HepG2 (cell line): ENCODE data around the gene YWHAQ. TPM values are rescaled to one million over a fixed set of nuclear protein-coding genes. Genes with fewer than 3 reads are reported as not detected.
A peak's percentile ranks its signal among the peaks of the same experiment; 100 is the strongest.

Experiments used
- HMGXB3 ChIP-seq: sonication (generic); formaldehyde crosslinking; IDR thresholded peaks from 2 replicates; pipeline ENCODE4 v1.4.0; 2020; ENCODE audit warnings: missing genetic modification reagents, borderline replicate concordance
- PHB2 ChIP-seq: fragments of 450-650 bp; IDR thresholded peaks from 2 replicates; pipeline ENCODE4 v1.6.1; 2018; ENCODE audit not compliant: partially characterized antibody
- PREB ChIP-seq: sonication (generic); formaldehyde crosslinking; IDR thresholded peaks from 2 replicates; pipeline ENCODE4 v1.4.0; 2020; ENCODE audit warnings: missing genetic modification reagents
- RBAK ChIP-seq: sonication (generic); formaldehyde crosslinking; IDR thresholded peaks from 2 replicates; pipeline ENCODE4 v1.5.1; 2020; ENCODE audit warnings: mild to moderate bottlenecking, missing genetic modification reagents
- RBFOX2 ChIP-seq: fragments of 200-400 bp; formaldehyde crosslinking; IDR thresholded peaks from 2 replicates; pipeline ENCODE4 v1.6.1; 2017; ENCODE audit warnings: low read depth, mild to moderate bottlenecking, low read length
- ZFP62 ChIP-seq: sonication (generic); formaldehyde crosslinking; IDR thresholded peaks from 2 replicates; pipeline ENCODE4 v1.4.0; 2020; ENCODE audit warnings: missing genetic modification reagents
- ZHX2 ChIP-seq, 2 experiments: sonication (generic) in 1 of 2; formaldehyde crosslinking in 1 of 2; IDR thresholded peaks; 2 replicates each; pipeline versions ENCODE4 v1.6.1 to v1.9.0; 2014 to 2022; ENCODE audit warnings: antibody characterized with exemption in 1 of 2, borderline replicate concordance in 1 of 2, inconsistent platforms in 1 of 2, low read depth in 1 of 2, missing genetic modification reagents in 1 of 2
- ZNF33A ChIP-seq: sonication (generic); formaldehyde crosslinking; IDR thresholded peaks from 2 replicates; pipeline ENCODE4 v1.5.1; 2020; ENCODE audit warnings: missing genetic modification reagents, mild to moderate bottlenecking, moderate library complexity, borderline replicate concordance
- ZNF354B ChIP-seq: sonication (generic); formaldehyde crosslinking; IDR thresholded peaks from 2 replicates; pipeline ENCODE4 v1.8.0; 2022; ENCODE audit warnings: mild to moderate bottlenecking, missing genetic modification reagents
- ZNF619 ChIP-seq: sonication (generic); formaldehyde crosslinking; IDR thresholded peaks from 2 replicates; pipeline ENCODE4 v1.4.0; 2020; ENCODE audit warnings: mild to moderate bottlenecking, missing genetic modification reagents
- ZNF788 ChIP-seq: sonication (generic); formaldehyde crosslinking; IDR thresholded peaks from 2 replicates; pipeline ENCODE4 v1.5.0; 2020; ENCODE audit warnings: mild to moderate bottlenecking, missing genetic modification reagents, borderline replicate concordance
- polyA plus RNA-seq, 8 experiments: library from polyadenylated mRNA; depleted of rRNA in 3 of 8; stranded (reverse) in 7 of 8; unstranded in 1 of 8; fragments of >200 nt; fragmentation: Illumina TruSeq in 4 of 8; extraction: Trizol in 4 of 8; gene quantifications; 2 replicates each; pipeline versions ENCODE4 v1.2.1 to v1.2.3, GENCODE V29; 2011 to 2016; ENCODE audit warnings: low read depth in 4 of 8, missing spikeins in 1 of 8, mixed read lengths in 1 of 8; ENCODE audit not compliant: insufficient read depth in 1 of 8
- total RNA-seq, 5 experiments: library from RNA; depleted of rRNA; stranded (reverse); fragments of >200 nt; fragmentation: Illumina TruSeq; extraction: Trizol; gene quantifications; 2 replicates each; pipeline ENCODE4 v1.2.3, GENCODE V29; 2016; ENCODE audit warnings: low read depth in 1 of 5
- TF ChIP-seq, protein P1 (sequence below): sonication (generic); formaldehyde crosslinking; IDR thresholded peaks from 2 replicates; pipeline ENCODE4 v1.8.1; 2023; ENCODE audit warnings: mild to moderate bottlenecking, missing genetic modification reagents

Gene YWHAQ
- total and polyA plus RNA-seq, 2 of the 13 experiments (the other 11 are each of a cell fraction or from before 2014, with no cell fraction given), result 160 to 304 TPM

GRCh38 chr2:9630736-9631552 is at the start of gene YWHAQ (continued):
- peak; percentile 62; the same call in 1 of the 2 replicates for TF ChIP-seq HMGXB3 (CRISPR knock-in tag)
- 0 out of 2 replicates have a peak, but pooled peaks have one; percentile 80 for TF ChIP-seq ZNF619 (CRISPR knock-in tag)
- TF ChIP-seq ZNF354B (CRISPR knock-in tag), result no peak
- TF ChIP-seq, protein P1, sequence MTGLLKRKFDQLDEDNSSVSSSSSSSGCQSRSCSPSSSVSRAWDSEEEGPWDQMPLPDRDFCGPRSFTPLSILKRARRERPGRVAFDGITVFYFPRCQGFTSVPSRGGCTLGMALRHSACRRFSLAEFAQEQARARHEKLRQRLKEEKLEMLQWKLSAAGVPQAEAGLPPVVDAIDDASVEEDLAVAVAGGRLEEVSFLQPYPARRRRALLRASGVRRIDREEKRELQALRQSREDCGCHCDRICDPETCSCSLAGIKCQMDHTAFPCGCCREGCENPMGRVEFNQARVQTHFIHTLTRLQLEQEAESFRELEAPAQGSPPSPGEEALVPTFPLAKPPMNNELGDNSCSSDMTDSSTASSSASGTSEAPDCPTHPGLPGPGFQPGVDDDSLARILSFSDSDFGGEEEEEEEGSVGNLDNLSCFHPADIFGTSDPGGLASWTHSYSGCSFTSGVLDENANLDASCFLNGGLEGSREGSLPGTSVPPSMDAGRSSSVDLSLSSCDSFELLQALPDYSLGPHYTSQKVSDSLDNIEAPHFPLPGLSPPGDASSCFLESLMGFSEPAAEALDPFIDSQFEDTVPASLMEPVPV (CRISPR knock-in tag), result peak; percentile 41; the same call in 1 of the 2 replicates
- no peak for TF ChIP-seq ZNF33A (CRISPR knock-in tag)
- TF ChIP-seq RBFOX2, result peak; percentile 99
- peak; percentile 87 for TF ChIP-seq ZNF788 (CRISPR knock-in tag)
- no peak for TF ChIP-seq PREB (CRISPR knock-in tag)
- TF ChIP-seq ZHX2 (IDR thresholded peaks at IDR 0.05; ENCODE audit: low read depth), result peak; percentile 17; the same call in 1 of the 2 replicates
- TF ChIP-seq ZHX2 (CRISPR knock-in tag; IDR thresholded peaks at IDR 0.05; ENCODE audit: borderline replicate concordance), result 0 out of 2 replicates have a peak, but pooled peaks have one; percentile 47
- TF ChIP-seq PHB2, result no peak
- TF ChIP-seq RBAK (CRISPR knock-in tag), result no peak
- TF ChIP-seq ZFP62, result no peak
